GM19239 (cell line): ENCODE measurements around the gene L1CAM.

Experiments
- DNase-seq: peaks from one replicate; pipeline ENCODE4 v3.0.0; 2011; ENCODE audit warnings: low spot score; ENCODE audit not compliant: insufficient read length
- FAIRE-seq: peaks from 2 replicates; lab custom pipeline; 2011; peaks lifted over from hg19 to GRCh38; lab: Jason Lieb, UNC

The L1CAM gene

GRCh38 chrX:153924149-153924861, 38.3 kb upstream of the L1CAM start:
- FAIRE-seq (peak; percentile 99), DNase-seq (no peak)

GRCh38 chrX:153922932-153923857, 37.2 kb upstream of the L1CAM start:
- DNase-seq (no peak), FAIRE-seq (peak; percentile 93)

GRCh38 chrX:153921511-153922446, 35.8 kb upstream of the L1CAM start:
- no peak for FAIRE-seq

DNA sequence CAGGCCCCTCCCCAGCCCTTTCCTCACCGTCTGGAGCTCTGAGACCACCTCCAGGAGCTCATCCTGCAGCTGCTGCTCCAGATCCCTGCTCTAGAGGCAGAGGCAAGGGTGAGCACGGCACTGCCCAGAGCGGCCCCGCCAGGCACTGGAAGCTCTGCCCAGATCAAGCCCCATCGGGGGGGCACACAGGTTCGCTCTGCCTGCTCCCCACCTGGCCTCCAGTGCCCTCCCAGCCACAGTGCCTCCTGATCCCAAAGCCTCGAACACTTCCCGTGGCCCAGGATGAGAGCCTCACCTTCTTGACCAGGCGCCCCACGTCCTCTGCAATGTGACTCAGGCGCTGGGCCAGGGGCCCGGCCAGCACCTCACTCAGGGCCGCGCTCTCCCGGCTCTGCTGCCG, 35.1 kb upstream of the L1CAM start:
- FAIRE-seq (no peak), DNase-seq (no peak)

More at GRCh38 chrX:153921511-153922446, 35.8 kb upstream of the L1CAM start:
- no peak for DNase-seq

DNA sequence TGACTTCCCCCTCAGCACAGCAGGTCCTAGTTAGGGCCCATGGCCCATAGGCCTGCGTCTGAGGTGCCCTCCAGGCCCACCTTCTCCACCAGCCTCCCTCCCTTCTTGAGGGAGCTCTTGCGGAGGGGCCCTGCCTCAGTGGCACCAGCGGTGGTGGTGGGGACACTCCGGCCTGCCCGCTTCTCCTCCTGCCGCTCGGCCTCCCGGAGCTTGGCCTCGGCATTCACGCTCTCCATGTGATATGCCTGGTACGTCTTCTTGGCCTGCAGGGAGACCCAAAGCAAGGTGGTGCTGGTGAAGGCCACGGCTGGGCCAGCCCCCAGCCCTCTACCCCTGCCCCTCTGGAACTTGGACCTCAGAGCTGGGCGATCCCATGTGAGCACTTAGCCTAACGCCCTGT, 34.6 kb upstream of the L1CAM start:
- FAIRE-seq (no peak), DNase-seq (no peak)

GRCh38 chrX:153919281-153919680, 33.3 kb upstream of the L1CAM start:
- FAIRE-seq = no peak
- no peak for DNase-seq

DNA sequence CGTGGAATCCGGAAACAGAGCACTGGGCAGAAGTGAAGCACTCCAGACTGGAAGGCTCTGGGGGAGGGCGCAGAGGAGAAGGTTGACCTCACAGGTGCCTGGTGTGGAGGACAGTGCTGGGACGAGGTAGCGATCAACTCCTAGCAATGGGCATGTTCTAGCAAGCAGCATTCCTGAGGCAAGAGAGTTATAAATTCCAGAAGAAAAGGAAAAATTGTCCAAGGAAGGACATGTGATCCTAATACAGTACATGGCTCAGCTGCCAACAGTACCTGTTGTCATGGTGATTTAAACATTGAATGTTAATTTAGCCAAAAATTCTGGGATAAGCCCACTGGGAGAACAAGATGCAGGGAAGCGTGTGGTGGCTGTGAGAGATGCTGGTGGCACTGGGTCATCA, 31.9 kb upstream of the L1CAM start:
- FAIRE-seq (no peak), DNase-seq (no peak)

DNA sequence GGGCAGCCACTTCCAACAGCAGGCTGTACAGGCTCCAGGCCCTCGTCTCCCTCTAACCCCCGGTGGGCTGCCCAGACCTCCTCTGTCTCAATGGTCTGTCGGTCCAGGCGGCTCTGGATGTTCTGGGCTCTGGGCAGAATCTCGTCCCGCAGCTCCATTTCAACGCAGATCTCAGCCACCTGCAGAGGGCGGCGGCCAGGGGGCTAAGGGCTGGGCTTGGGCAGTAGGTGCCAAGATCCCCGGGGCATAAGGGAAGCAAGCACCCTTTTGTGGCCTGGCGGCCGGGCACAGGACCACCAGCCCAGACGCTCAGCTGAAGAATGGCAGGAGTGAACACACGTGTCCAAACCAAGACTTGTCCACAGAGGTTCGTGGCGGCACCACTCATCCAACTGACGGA, 27.7 kb upstream of the L1CAM start:
- FAIRE-seq (no peak), DNase-seq (no peak)

- FAIRE-seq = no peak
- DNase-seq = no peak
These were observed 27.2 kb upstream of the L1CAM start for GRCh38 chrX:153913211-153913610.

GRCh38 chrX:153911798-153912197, 25.8 kb upstream of the L1CAM start:
- no peak for FAIRE-seq
- DNase-seq = no peak

- DNase-seq (no peak), FAIRE-seq (no peak)
These were observed 24.5 kb upstream of the L1CAM start for GRCh38 chrX:153910446-153910845.

DNA sequence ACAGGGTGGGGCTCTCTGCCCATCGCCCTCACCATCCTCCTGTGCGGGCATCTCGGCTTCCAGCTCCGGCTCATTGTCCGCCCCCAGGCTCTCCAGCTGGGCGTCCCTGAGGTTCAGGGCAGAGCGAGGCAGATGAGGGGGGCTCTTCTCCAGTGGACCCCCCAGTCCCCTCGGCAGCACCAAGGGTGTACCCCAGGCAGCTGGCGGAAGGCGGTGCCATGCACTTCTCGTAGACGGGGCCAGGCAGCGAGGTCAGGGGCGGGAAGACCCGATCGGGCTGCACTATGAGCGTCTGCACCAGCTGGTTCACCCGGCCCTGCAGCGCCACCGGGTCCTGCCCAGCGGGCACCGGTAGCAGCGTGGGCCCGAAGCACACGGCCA, 24.0 kb upstream of the L1CAM start:
- FAIRE-seq (no peak), DNase-seq (no peak)

GRCh38 chrX:153909024-153909979, 23.3 kb upstream of the L1CAM start:
- DNase-seq (no peak), FAIRE-seq (no peak)

- no peak for FAIRE-seq
- DNase-seq = no peak
These were observed 22.4 kb upstream of the L1CAM start for GRCh38 chrX:153908219-153908860.

DNA sequence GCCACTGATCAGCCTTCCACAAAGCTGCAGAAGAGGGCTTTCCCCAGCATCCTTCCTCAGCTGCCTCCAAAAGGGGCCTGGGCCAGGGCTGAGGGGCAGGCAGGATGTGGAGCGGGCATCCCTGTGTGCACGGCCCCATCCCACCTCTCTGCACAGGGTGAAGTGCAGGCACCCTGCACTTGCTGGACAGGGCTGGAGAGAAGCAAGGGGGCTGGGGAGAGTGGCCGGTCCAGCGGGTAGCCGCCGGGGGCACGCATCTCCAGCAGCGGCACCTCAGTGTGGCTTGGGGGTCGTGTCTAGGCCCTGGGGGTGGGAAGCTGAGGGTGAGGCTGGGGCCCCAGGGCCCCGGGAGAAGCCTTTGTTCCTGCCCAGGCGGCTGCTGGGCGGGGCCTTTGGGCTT, 21.5 kb upstream of the L1CAM start:
- no peak for FAIRE-seq

GRCh38 chrX:153906126-153906917, 20.3 kb upstream of the L1CAM start:
- no peak for FAIRE-seq

More for the DNA sequence above, 21.5 kb upstream of the L1CAM start:
- DNase-seq = no peak

GRCh38 chrX:153905481-153906095, 19.6 kb upstream of the L1CAM start:
- FAIRE-seq (no peak), DNase-seq (no peak)

More at GRCh38 chrX:153906126-153906917, 20.3 kb upstream of the L1CAM start:
- DNase-seq = no peak
